Upper lobe of left lung (tissue), 4 donors: ENCODE measurements around the gene WDR93.

Experiments used
- POLR2AphosphoS5 ChIP-seq, 2 donors: sonication (generic); formaldehyde crosslinking; IDR thresholded peaks; one replicate each; pipeline ENCODE4 v1.5.1; 2017; ENCODE audit warnings: antibody characterized with exemption in 2 of 2
- TF ChIP-seq, protein P1 (sequence below), 6 experiments: fragments of 450-650 bp in 4 of 6; fragments of 200-600 bp in 2 of 6; sonication (generic) in 2 of 6; IDR thresholded peaks; one replicate each; pipeline ENCODE4 v1.5.1; 2016 to 2019; ENCODE audit warnings: antibody characterized with exemption in 6 of 6

DNA sequence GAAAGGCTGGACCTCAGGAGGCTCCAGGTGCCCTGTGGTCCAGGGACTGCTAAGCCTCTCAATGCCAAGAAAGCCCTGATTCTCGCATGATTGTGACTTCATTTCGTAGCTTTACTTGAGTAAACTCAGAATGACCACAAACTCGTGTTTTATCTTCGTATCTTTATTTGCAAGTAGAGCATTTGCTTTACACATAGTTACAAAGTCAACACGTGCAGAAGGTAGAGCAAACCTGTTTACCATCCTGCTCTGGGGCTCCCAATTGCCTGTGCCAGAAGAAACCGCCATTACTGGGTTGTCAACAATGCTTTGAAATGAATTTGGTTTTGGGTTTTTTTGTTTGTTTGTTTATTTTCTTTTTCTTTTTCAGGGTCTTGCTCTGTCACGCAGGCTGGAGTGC is 66.3 kb downstream of the WDR93 start:
- TF ChIP-seq POLR2AphosphoS5 (IDR thresholded peaks at IDR 0.05), result no peak
- TF ChIP-seq, protein P1, sequence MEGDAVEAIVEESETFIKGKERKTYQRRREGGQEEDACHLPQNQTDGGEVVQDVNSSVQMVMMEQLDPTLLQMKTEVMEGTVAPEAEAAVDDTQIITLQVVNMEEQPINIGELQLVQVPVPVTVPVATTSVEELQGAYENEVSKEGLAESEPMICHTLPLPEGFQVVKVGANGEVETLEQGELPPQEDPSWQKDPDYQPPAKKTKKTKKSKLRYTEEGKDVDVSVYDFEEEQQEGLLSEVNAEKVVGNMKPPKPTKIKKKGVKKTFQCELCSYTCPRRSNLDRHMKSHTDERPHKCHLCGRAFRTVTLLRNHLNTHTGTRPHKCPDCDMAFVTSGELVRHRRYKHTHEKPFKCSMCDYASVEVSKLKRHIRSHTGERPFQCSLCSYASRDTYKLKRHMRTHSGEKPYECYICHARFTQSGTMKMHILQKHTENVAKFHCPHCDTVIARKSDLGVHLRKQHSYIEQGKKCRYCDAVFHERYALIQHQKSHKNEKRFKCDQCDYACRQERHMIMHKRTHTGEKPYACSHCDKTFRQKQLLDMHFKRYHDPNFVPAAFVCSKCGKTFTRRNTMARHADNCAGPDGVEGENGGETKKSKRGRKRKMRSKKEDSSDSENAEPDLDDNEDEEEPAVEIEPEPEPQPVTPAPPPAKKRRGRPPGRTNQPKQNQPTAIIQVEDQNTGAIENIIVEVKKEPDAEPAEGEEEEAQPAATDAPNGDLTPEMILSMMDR (IDR thresholded peaks at IDR 0.05), result no peak
